Neural progenitor cell (in vitro differentiated cells): Measurements from ENCODE around the gene KDM7A. TPM values are rescaled to one million over a fixed set of nuclear protein-coding genes. Genes with fewer than 3 reads are reported as not detected.

Experiments
- DNase-seq: peaks from one replicate; pipeline ENCODE4 v3.0.0-alpha.2; 2016; ENCODE audit warnings: low spot score
- H2AFZ ChIP-seq: fragments of 200-600 bp; sonication (generic); replicated peaks from 2 replicates; pipeline ENCODE4 v1.6.1; 2016; ENCODE audit warnings: antibody characterized with exemption
- H3F3A ChIP-seq: fragments of 200-600 bp; sonication (generic); 2 replicates; pipeline ENCODE4 v1.6.1; 2016; ENCODE audit warnings: antibody characterized with exemption, low read depth
- H3K27ac ChIP-seq: fragments of 200-600 bp; sonication (generic); 2 replicates; pipeline ENCODE4 v1.5.1; 2016; ENCODE audit warnings: mild to moderate bottlenecking
- H3K27me3 ChIP-seq: fragments of 200-600 bp; sonication (generic); 2 replicates; pipeline ENCODE4 v1.6.1; 2016; ENCODE audit warnings: mild to moderate bottlenecking, moderate library complexity
- H3K36me3 ChIP-seq: fragments of 200-600 bp; sonication (generic); 2 replicates; pipeline ENCODE4 v1.5.1; 2016
- H3K4me1 ChIP-seq: fragments of 200-600 bp; sonication (generic); 2 replicates; pipeline ENCODE4 v1.6.1; 2016; ENCODE audit warnings: mixed run types
- H3K4me2 ChIP-seq: fragments of 200-600 bp; sonication (generic); 2 replicates; pipeline ENCODE4 v1.6.1; 2016
- H3K4me3 ChIP-seq: fragments of 200-600 bp; sonication (generic); 2 replicates; pipeline ENCODE4 v1.5.1; 2016
- H3K79me2 ChIP-seq: fragments of 200-600 bp; sonication (generic); 2 replicates; pipeline ENCODE4 v1.6.1; 2016; ENCODE audit warnings: low read depth
- H3K9ac ChIP-seq: fragments of 200-600 bp; sonication (generic); 2 replicates; pipeline ENCODE4 v1.6.1; 2016
- H3K9me3 ChIP-seq: fragments of 200-600 bp; sonication (generic); 2 replicates; pipeline ENCODE4 v1.5.1; 2016; ENCODE audit warnings: low read depth
- H4K20me1 ChIP-seq: fragments of 200-600 bp; sonication (generic); 2 replicates; pipeline ENCODE4 v1.6.1; 2016; ENCODE audit warnings: low read depth
- H3K27ac Mint-ChIP-seq: 3 replicates; pipeline ENCODE4 v1.8.0; 2021; ENCODE audit warnings: mixed read lengths
- H3K27me3 Mint-ChIP-seq: 2 replicates; pipeline ENCODE4 v1.8.0; 2022; ENCODE audit warnings: low read depth, mild to moderate bottlenecking, inconsistent platforms, moderate library complexity, mixed read lengths; ENCODE audit not compliant: insufficient read depth
- H3K36me3 Mint-ChIP-seq: 3 replicates; pipeline ENCODE4 v1.8.0; 2021; ENCODE audit warnings: mixed read lengths
- H3K4me1 Mint-ChIP-seq: 3 replicates; pipeline ENCODE4 v1.8.0; 2021; ENCODE audit warnings: mixed read lengths
- H3K4me3 Mint-ChIP-seq: 3 replicates; pipeline ENCODE4 v1.8.0; 2021; ENCODE audit warnings: mild to moderate bottlenecking, moderate library complexity, mixed read lengths
- H3K9me3 Mint-ChIP-seq: 3 replicates; pipeline ENCODE4 v1.8.0; 2020; ENCODE audit warnings: mixed read lengths
- EZH2 ChIP-seq: fragments of 200-600 bp; sonication (generic); IDR thresholded peaks from 2 replicates; pipeline ENCODE4 v1.6.1; 2017; ENCODE audit warnings: antibody characterized with exemption, mild to moderate bottlenecking, moderate library complexity
- EZH2phosphoT487 ChIP-seq: fragments of 200-600 bp; sonication (generic); IDR thresholded peaks from 2 replicates; pipeline ENCODE4 v1.6.1; 2017; ENCODE audit warnings: antibody characterized with exemption
- total RNA-seq: library from RNA; depleted of rRNA; stranded (reverse); fragments of >200 nt; gene quantifications from 2 replicates; pipeline ENCODE4 v1.2.3, GENCODE V29; 2015; ENCODE audit warnings: low replicate concordance
- TF ChIP-seq, protein P1 (sequence below): fragments of 200-600 bp; sonication (generic); IDR thresholded peaks from 2 replicates; pipeline ENCODE4 v1.5.1; 2017; ENCODE audit warnings: antibody characterized with exemption, mild to moderate bottlenecking

KDM7A gene
- total RNA-seq, 1 donor from 2014 or later = 13.6 TPM

GRCh38 chr7:140179339-140179738 lies 2.6 kb upstream of the KDM7A start:
- peaks cover 7% of the 10 kb centered on the region for H3K4me1 Mint-ChIP-seq
- no peak overlapping the region for H3K27ac Mint-ChIP-seq
- H4K20me1 ChIP-seq = peaks cover 7% of the 10 kb centered on the region
- H3K27ac ChIP-seq = no peak overlapping the region
- peaks cover 7% of the 10 kb centered on the region for H3K79me2 ChIP-seq
- DNase-seq = no peak
- peaks cover 21% of the 10 kb centered on the region for H3F3A ChIP-seq
- TF ChIP-seq, protein P1, sequence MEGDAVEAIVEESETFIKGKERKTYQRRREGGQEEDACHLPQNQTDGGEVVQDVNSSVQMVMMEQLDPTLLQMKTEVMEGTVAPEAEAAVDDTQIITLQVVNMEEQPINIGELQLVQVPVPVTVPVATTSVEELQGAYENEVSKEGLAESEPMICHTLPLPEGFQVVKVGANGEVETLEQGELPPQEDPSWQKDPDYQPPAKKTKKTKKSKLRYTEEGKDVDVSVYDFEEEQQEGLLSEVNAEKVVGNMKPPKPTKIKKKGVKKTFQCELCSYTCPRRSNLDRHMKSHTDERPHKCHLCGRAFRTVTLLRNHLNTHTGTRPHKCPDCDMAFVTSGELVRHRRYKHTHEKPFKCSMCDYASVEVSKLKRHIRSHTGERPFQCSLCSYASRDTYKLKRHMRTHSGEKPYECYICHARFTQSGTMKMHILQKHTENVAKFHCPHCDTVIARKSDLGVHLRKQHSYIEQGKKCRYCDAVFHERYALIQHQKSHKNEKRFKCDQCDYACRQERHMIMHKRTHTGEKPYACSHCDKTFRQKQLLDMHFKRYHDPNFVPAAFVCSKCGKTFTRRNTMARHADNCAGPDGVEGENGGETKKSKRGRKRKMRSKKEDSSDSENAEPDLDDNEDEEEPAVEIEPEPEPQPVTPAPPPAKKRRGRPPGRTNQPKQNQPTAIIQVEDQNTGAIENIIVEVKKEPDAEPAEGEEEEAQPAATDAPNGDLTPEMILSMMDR = no peak
- TF ChIP-seq EZH2phosphoT487 = no peak
- no peaks in the 10 kb centered on the region for H3K9me3 ChIP-seq
- H3K9me3 Mint-ChIP-seq = peaks cover 2% of the 10 kb centered on the region
- H3K27me3 ChIP-seq = peaks cover 53% of the 10 kb centered on the region
- peaks cover 18% of the 10 kb centered on the region for H3K27me3 Mint-ChIP-seq
- no peak overlapping the region for H3K9ac ChIP-seq
- no peak overlapping the region for H3K4me2 ChIP-seq
- no peaks in the 10 kb centered on the region for H3K36me3 ChIP-seq
- H2AFZ ChIP-seq = no peak overlapping the region
- H3K4me3 Mint-ChIP-seq = no peak overlapping the region
- H3K36me3 Mint-ChIP-seq = no peaks in the 10 kb centered on the region
- no peak overlapping the region for H3K4me3 ChIP-seq
- H3K4me1 ChIP-seq = peaks cover 7% of the 10 kb centered on the region

- Mint-ChIP-seq H3K4me3 (peak overlapping the region; percentile 92), H3K36me3 (peaks cover 1% of the 10 kb centered on the region), H3K27ac (no peak overlapping the region), H3K9me3 (peaks cover 2% of the 10 kb centered on the region), H3K27me3 (peaks cover 12% of the 10 kb centered on the region), H3K4me1 (peaks cover 7% of the 10 kb centered on the region)
- no peaks in the 10 kb centered on the region for H3K9me3 ChIP-seq
- peak; percentile 58 for DNase-seq
- H3K27ac ChIP-seq = no peak overlapping the region
- peaks cover 21% of the 10 kb centered on the region for H3F3A ChIP-seq
- H3K9ac ChIP-seq = peak overlapping the region; percentile 7
- no peaks in the 10 kb centered on the region for H3K36me3 ChIP-seq
- peaks cover 14% of the 10 kb centered on the region for H4K20me1 ChIP-seq
- peak overlapping the region; percentile 93 for H2AFZ ChIP-seq
- peaks cover 25% of the 10 kb centered on the region for H3K27me3 ChIP-seq
- TF ChIP-seq EZH2phosphoT487 (no peak), EZH2 (no peak)
- TF ChIP-seq, protein P1 = no peak
- H3K79me2 ChIP-seq = peaks cover 34% of the 10 kb centered on the region
- H3K4me2 ChIP-seq = peak overlapping the region; percentile 87
- peak overlapping the region; percentile 88 for H3K4me3 ChIP-seq
- peaks cover 7% of the 10 kb centered on the region for H3K4me1 ChIP-seq
Observed at GRCh38 chr7:140176122-140176701, 571 bp downstream of the KDM7A start.

DNA sequence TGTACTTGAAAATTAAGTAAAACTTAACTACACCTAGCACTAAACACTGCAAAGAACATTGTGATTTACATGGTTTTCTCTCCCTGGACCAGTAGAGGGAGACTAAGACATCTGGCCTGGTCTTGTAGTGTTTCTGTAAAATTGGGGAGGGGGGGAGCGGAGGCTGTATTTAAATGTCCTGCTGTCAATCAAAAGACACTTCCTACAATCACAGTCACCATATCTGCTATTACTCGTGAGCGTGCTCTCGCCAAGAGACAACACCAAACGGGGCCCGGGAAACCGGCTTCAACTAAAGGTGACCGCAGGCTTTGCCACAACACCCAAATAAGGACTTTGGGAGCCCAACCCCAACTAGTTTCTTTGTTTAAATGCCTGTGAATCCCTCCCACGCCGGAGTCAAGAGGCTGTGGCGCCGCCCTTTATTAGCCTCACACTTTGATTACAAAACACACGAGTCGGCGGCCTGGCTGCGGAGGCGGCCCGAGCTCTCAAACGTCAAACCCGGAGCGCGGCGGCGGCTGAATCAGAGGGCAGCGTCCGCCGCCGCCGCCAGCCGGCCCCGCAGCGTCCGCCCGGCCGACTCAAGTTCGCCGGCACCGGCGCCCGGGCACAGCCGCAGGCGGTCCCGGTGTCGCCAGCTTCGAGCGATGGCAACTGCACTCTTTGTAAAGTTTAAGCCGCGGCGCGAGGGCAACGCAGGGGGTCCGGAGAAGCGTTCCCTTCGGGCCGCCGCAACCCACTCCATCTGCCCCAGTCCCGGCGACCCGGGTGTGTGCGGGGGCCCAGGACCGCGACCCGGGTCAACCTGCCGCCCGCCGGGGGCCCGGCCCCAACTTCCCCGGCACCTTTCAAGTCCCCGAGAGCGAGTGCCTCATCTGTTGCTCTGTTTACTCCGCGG lies 1.3 kb downstream of the KDM7A start:
- H3K36me3 ChIP-seq = no peaks in the 10 kb centered on the region
- no peaks in the 10 kb centered on the region for H3K9me3 ChIP-seq
- peaks cover 42% of the 10 kb centered on the region for H3K79me2 ChIP-seq
- H3K4me1 ChIP-seq = peaks cover 7% of the 10 kb centered on the region
- peak overlapping the region; percentile 87 for H3K4me2 ChIP-seq
- H3K27ac ChIP-seq = no peak overlapping the region
- H3K4me3 Mint-ChIP-seq = peak overlapping the region; percentile 92
- peaks cover 7% of the 10 kb centered on the region for H3K4me1 Mint-ChIP-seq
- peak overlapping the region; percentile 88 for H3K4me3 ChIP-seq
- peaks cover 2% of the 10 kb centered on the region for H3K9me3 Mint-ChIP-seq
- H2AFZ ChIP-seq = peak overlapping the region; percentile 93
- H3K27me3 Mint-ChIP-seq = peaks cover 12% of the 10 kb centered on the region
- H3K27me3 ChIP-seq = peaks cover 22% of the 10 kb centered on the region
- peaks cover 21% of the 10 kb centered on the region for H4K20me1 ChIP-seq
- peak overlapping the region; percentile 51 for H3K27ac Mint-ChIP-seq
- no peak for TF ChIP-seq EZH2phosphoT487
- TF ChIP-seq, protein P1 = peak; percentile 80
- H3K36me3 Mint-ChIP-seq = peaks cover 1% of the 10 kb centered on the region
- peaks cover 23% of the 10 kb centered on the region for H3F3A ChIP-seq
- peak; percentile 92 for DNase-seq
- H3K9ac ChIP-seq = peak overlapping the region; percentile 7
